SH-SY5Y (cell line): ENCODE data around the gene MEIS2.

Source experiments
- GATA2 ChIP-seq: IDR thresholded peaks from 2 replicates; pipeline ENCODE4 v1.6.1; 2011; ENCODE audit warnings: mild to moderate bottlenecking, low read depth, low read length
- GATA3 ChIP-seq: IDR thresholded peaks from 2 replicates; pipeline ENCODE4 v1.6.1; 2011; ENCODE audit warnings: low read depth, mild to moderate bottlenecking, low read length, moderate library complexity

The MEIS2 gene

GRCh38 chr15:36938131-36938530 is 162.2 kb downstream of the MEIS2 start:
- no peak for TF ChIP-seq GATA3
- no peak for TF ChIP-seq GATA2

DNA sequence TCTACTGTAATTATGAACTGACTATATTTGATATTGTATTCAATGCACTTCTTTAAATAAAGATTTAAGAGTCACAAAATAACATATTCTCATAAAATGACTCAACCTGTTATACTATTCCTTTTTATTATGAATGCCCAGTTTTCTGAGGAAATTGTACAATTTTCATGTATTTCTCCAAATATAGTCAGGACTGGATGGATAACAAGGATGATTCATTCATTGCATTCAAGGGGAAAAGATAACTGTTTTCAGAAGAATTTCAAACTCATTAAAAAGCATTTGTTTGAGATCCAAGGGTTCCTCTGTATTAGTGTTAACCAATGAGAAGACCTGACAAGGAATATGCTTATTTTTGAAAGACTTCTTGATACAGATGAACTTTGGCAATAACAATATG is 163.7 kb downstream of the MEIS2 start:
- TF ChIP-seq GATA3 (no peak), GATA2 (no peak)

DNA sequence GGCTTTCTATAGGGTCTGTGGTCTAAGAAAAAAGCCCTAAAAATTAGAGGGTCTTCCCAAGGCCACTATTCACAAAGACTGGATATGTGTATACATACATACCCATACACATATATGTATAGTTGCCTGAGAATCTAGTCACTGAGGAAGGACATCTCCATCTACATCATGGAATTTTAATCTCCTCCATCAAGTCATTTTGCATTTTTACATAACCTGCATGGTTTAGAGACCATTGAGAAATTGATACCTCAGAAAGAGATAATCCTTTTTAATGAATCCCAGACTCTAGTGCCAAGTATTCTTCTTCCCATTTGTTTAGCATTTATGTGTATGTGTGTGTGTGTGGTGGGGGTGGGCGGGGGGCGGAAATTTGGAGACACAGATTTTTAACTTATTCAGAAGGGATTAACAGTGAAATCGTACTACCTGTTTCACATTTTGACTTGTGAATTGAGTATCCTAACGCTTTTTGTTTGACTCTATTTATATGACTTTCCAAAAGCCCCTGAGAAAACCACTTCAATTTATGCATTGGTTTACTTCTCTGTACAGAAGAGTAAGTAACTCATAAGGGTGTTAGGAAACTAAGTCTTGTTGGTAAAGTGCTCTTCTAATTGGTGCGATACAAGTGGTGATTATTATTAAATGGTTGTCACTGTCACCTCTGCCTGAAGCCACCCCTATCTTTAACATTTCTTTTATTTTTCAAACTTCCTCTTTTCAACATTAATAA is 166.9 kb downstream of the MEIS2 start:
- TF ChIP-seq GATA2 (no peak), GATA3 (no peak)

DNA sequence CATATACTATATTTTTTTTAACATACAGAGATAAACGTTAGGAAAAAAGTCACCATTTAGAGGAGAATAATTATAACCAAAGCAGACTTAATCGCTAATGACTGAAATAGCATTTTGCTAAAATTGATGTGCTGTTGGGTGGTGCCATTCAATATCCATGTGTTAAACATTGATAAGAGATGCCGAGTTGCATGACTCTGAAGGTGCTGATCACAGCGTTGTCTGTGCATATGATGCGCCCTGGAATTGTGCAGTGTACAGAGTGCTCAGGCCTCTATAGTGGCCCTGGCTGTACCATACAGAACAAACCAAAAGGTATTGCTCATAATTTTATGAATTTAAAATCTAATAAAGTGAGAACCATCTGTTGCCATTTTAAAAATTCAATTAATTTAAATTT is 168.3 kb downstream of the MEIS2 start:
- no peak for TF ChIP-seq GATA3
- TF ChIP-seq GATA2: no peak

DNA sequence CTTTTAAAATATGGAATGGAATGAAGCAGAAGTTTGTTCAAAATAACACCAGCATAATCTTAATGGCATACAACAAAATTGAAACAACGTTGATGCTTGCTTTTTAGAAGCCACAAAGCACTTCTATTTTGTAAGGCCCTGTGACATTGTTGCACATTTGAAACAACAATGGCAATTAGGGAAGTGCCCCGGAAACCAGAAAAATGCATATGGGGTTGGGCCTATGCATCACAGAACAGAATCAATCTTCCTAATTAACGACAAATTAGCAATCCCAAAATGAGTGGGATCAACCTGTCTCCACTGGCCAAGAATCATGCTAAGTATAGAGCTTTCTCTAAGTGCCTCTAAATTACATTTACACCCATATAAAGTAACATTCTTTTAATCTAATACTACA is 168.9 kb downstream of the MEIS2 start:
- TF ChIP-seq GATA2: no peak
- TF ChIP-seq GATA3: no peak

DNA sequence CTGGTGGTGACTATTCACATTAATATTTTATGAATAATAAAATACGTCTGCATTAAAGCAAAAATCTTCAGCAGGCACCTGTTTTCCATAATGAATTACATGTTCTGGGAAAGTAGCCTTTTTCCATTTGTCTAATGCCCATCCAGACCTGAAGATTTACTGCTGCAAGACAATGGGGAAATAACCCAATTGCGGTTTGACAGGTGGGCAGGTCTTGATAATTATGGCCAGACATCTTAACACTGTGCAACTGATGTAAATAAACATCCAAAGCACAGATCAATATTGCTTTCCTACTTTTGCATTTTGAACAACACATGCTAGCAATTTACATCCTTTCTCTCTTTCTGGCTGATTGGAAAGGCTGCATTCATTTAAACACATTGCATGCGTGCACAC is 173.9 kb downstream of the MEIS2 start:
- TF ChIP-seq GATA2 (no peak), GATA3 (no peak)

- TF ChIP-seq GATA2 (no peak), GATA3 (no peak)
These were observed 174.5 kb downstream of the MEIS2 start for GRCh38 chr15:36925653-36926426.

DNA sequence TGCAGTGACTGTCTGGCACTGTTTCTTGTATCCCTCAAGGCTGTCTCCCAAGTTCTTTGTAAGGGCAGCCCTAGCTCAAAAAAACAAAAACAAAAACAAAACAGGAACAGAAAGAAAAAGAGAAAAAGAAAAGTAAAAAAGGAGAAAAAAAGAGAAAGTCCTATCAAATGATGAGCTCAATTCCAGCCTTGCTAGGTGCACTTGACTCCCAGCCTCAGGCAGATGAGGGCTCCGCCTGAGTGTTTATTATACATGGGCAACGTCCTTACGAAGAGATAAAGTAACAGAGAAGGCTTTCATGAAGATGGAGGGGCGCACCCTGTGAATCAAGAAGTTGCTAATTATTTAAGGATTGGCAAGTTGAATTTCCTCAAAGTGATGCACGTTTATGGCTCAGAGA is 175.3 kb downstream of the MEIS2 start:
- TF ChIP-seq GATA2 (no peak), GATA3 (no peak)

DNA sequence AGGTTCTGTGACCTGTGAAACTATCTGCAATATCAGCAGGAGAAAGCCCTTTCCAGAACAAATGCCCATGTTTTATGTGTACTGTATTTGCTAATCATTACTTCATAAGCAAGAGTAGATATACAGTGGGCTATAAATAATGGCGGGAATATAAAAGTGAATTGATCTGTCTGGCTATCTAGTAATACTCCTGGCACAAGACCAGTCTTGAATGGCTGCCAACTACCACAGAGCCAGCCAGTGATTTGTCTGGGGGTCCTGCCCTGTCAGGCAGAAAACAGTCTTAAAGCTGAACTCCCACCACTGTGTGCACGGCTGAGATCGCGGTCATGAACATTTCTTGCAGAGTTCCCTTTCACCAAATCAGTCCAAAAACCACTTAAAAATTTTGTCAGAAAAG is 176.3 kb downstream of the MEIS2 start:
- no peak for TF ChIP-seq GATA3
- TF ChIP-seq GATA2: no peak

GRCh38 chr15:36921484-36922091 is 178.8 kb downstream of the MEIS2 start:
- no peak for TF ChIP-seq GATA2
- no peak for TF ChIP-seq GATA3

GRCh38 chr15:36917411-36918267 is 182.7 kb downstream of the MEIS2 start:
- TF ChIP-seq GATA3 (no peak), GATA2 (no peak)

DNA sequence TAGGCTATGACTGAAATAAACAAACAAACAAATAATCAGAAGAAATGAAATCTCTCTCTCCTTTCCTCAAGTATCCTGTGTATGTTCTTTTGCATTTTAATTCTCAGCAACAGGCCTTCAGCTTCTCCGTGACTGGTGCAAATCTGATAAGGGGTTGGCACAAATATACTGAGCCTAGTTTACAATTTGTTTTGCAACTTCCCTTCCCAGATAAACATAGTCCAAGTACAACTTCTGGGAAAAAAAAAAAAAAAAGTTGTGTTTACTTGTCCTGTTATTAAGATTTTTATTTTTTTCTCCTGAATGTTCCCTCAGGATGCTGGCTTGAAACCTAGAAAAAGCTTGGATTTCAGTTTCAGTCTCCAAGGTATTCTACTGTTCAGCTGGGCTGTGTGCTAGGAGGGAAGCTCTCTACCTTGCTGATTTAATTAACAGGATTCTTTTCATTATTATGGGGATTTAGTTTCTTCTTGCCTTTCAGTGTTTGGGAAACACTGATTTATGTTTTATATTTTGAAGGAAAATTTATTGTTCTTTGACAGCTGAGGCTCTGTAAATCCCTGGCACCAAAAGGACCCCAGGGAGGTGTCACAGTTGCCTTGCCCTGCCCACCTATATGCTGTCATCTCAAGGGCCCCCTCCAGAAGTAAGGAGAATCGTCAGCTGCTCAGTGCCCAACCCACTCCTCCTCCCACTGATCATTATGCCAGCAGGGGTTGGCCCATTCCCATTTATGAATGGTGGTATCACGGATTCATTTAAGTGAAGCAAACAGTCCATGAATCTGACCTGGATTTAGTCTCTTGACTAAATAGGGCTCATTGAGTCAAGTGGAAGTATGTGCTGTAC is 185.2 kb downstream of the MEIS2 start:
- TF ChIP-seq GATA2 (no peak), GATA3 (no peak)

DNA sequence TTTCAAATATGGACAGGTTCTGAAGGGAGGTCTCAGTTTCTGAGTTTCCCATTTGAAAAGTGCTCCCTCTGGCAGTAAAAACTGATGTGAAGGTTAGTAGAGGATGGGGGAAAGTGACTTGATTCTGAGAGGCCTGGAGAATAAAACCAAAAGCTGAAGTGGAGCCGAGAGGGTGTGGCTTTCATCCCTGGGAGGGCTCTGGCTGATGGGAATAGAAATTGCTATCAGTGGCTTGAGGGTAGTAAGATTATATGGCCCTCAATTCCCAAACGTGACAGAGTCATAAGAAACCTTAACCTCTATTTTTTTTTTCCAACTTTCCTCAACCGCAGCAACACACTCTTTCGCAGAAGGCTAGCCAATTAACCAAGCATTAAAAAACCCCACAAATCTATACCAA is 185.9 kb downstream of the MEIS2 start:
- TF ChIP-seq GATA3 (no peak), GATA2 (no peak)
